GM12872 (cell line): ENCODE data around the gene SLC25A33.

Experiments used
- TF ChIP-seq, protein P1 (sequence below): IDR thresholded peaks from 3 replicates; pipeline ENCODE4 v1.5.1; 2011; ENCODE audit warnings: low read depth, mild to moderate bottlenecking, low read length, moderate library complexity; ENCODE audit not compliant: insufficient read depth

SLC25A33 gene

DNA sequence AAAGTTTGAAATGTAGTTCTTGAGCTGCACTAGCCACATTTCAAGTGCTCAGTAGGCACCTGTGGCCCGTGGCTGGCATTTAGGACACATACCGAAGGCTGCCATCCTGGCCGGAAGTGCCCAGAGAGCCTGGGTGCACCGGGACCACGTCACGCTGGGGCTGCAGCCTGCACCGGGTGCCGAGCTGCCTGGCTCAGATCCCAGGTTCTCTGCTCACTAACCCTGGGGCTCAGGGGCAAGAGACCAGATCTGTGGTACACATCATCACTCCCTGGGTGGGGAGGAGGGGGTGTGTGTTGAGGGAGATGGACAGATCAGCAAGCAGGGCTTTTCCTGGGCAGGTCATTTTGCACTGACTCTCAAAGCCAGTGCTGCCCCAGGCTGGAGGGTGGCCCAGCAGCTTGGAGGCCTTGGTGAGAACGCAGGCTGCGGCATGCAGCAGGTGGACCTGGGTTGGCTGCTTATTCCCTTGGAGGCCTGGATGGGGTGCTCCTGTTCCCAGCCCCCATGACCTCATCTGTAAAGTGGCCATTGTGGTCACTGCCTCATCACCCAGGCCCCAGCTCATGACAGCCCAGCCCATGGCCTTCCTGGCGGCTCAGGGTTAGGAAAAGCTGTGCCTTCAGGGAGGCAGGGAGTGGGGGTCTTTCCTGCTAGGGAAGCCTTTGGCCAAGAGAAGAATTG lies 73.0 kb downstream of the SLC25A33 start:
- TF ChIP-seq, protein P1, sequence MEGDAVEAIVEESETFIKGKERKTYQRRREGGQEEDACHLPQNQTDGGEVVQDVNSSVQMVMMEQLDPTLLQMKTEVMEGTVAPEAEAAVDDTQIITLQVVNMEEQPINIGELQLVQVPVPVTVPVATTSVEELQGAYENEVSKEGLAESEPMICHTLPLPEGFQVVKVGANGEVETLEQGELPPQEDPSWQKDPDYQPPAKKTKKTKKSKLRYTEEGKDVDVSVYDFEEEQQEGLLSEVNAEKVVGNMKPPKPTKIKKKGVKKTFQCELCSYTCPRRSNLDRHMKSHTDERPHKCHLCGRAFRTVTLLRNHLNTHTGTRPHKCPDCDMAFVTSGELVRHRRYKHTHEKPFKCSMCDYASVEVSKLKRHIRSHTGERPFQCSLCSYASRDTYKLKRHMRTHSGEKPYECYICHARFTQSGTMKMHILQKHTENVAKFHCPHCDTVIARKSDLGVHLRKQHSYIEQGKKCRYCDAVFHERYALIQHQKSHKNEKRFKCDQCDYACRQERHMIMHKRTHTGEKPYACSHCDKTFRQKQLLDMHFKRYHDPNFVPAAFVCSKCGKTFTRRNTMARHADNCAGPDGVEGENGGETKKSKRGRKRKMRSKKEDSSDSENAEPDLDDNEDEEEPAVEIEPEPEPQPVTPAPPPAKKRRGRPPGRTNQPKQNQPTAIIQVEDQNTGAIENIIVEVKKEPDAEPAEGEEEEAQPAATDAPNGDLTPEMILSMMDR, result no peak

DNA sequence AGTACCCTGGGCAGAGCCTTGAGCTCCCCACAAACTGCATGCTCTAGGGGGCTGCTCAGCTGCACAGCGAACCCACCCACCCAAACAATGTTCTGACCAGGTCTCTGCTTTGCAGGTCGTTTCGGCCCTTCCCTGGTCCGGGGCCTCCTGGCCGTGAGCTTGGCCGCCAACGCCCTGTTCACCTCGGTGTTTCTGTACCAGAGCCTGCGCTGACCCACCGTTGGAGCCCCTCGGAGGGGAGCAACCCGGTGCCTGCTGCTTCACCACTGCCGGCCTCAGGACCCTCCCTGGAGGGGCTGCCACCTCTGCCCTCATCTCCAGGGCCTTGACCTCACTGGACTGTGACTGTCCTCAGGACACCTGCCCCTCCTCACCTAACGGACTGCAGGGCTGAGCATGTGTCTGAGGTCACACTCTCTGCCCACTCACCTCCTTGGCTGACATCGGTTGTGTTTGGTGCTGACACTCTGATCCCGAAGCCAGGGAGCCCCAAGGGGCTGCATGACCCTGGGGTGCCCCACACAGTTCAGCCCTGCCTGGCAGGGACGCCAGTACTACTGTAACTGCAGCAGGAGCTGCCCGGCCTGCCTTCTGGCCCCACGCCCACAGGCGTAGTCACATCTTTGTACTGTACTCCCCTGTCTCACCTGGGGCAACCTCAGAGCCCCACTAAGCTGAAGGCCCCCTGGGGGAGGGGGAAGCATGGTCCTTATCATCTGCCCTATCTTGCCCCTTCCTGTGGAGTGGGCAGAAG lies 73.8 kb downstream of the SLC25A33 start:
- TF ChIP-seq, protein P1, result no peak

DNA sequence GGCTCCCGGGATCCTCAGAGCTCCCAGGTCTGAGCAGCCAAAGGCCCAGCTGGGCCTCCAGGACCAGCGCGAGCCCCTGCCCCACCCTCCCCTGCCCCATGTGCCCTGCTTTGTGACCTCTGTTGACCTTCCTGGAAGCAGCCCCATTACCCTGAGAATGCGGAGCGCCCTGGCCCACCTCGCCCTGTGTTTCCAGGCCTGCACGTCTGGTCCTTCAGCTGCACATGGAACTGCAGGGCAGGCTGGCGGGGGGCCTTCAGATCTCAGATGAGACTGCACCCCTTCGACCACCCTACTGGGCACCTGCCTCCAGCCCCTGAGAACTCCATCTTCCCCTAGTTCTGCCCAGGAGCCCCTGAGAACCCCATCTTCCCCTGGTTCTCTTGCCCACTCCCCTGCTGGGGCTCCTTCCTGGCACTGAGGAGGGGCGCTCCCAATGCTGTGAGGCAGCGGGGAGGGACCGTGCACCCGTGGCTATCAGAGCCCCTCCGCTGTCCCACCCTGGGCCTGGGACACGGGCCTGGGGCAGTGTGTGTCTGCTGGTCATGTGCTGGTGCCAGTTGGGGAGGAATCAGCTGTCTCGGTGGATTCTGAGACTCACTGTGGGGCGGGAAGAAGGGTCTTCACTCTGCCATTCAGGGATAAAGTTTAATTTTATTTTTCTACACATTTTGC lies 74.5 kb downstream of the SLC25A33 start:
- TF ChIP-seq, protein P1, result no peak

DNA sequence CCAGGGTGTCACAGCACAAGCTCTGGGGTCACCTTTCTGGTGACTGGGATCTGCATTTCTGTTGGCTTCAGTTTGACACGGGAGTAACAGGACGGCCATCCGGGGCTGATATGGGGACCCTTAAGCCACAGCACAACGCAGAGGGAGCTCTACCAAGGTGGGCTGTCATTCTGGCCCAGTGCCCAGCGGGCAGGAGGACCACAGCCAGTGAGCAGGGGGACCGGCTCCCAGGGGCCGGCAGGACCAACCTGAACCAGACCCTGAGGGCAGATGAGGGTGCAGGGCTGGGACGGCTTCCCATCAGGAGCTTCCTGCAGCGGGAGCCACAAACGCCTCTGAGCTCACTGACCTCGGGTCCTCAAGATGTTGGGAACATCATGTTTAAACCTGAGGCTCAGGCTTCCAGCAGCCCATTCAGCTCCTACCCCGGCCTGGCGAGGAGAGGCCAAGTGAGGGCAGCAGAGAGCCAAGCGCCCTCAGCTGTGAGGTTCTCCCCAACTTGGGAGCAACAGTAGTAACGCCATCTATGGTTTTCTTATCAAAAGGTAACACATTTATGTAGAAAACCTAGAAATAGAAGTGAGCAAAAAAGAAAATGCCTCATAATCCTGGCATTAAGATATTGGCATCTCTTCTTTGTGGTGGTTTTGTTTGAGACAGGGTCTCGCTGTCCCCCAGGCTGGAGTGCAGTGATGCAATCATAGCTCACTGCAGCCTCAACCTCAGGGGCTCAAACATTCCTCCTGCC lies 76.2 kb downstream of the SLC25A33 start:
- TF ChIP-seq, protein P1, result peak; percentile 90

DNA sequence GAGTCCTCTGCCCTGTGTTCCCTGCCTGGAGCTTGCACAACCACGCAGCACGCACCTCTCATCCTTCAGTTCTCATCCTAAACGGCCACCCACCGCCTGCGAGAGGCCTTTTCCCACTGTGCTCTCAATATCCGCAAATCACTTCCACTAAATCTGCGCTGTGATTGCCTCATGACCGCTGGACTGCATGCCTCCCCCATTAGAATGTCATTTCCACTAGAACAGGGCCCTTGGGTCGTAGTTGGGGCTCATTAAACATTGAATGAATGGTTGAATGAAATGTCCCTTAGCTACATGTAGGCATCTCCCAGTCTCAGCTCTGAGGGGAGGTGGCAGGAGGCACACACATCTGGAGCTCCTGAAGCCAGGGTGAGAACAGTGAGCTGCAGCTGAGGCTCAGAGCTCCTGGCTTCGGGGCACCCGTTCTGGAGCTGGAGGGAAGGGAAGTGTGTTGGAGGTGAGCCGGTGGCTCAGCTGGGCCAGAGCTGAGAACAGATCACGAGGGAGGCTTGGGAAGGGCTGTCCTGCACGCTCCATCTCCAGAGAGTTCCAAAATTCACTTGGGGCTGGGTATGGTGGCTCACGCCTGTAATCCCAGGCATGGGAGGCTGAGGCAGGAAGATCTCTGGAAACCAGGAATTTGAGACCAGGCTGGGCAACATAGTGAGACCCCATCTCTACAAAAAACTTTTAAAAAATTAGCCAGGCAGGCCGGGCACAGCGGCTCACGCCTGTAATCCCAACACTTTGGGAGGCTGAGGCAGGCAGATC lies 79.8 kb downstream of the SLC25A33 start:
- TF ChIP-seq, protein P1, result no peak

DNA sequence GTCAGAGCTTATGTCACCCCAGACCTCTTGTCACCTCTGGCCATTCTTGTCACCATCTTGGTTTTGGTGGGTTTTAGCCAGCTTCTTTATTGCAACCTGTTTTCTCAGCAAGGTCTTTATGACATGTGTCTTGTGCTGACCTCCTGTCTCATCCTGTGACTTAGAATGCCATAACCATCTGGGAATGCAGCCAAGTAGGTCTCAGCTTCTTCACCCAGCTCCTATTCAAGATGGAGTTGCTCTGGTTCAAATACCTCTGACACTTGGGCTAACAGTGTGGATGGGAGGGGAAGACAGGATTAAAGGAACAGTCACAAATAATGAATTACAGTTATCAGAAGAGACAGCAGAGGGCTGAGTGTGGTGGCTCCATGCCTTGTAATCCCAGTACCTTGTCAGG lies 81.8 kb downstream of the SLC25A33 start:
- TF ChIP-seq, protein P1, result no peak
